ENCODE measurements around the gene CAMK4.

The CAMK4 gene

DNA sequence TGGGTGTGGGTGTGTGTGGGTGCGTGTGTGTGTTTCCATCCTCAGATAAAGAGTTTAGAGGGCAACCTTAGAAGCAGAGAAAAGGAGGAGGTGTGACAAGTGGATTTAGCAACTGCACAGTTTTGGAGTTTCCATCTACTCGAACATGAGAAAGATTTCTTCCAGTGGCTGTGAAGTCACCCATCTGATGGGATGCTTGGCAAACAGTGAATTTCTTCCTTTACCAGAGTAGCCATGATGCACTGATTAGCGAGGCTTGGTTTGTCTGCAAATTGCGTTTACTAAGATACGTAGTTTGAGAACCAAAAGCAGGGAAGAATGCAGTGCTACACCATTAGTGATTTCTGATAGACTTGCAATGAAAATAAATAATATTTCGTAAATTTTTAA lies 288.9 kb downstream of the CAMK4 start:
- H3K4me2 ChIP-seq (ENCODE audit: low read length), result peak overlapping the region; percentile 67
- no peaks in the 10 kb centered on the region for H3K9me3 ChIP-seq (ENCODE audit: control insufficient read depth, insufficient read depth, low read length)
- TF ChIP-seq EZH2phosphoT487 (IDR thresholded peaks at IDR 0.05; ENCODE audit: borderline replicate concordance, low read length), result no peak
- TF ChIP-seq, protein P1, sequence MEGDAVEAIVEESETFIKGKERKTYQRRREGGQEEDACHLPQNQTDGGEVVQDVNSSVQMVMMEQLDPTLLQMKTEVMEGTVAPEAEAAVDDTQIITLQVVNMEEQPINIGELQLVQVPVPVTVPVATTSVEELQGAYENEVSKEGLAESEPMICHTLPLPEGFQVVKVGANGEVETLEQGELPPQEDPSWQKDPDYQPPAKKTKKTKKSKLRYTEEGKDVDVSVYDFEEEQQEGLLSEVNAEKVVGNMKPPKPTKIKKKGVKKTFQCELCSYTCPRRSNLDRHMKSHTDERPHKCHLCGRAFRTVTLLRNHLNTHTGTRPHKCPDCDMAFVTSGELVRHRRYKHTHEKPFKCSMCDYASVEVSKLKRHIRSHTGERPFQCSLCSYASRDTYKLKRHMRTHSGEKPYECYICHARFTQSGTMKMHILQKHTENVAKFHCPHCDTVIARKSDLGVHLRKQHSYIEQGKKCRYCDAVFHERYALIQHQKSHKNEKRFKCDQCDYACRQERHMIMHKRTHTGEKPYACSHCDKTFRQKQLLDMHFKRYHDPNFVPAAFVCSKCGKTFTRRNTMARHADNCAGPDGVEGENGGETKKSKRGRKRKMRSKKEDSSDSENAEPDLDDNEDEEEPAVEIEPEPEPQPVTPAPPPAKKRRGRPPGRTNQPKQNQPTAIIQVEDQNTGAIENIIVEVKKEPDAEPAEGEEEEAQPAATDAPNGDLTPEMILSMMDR (IDR thresholded peaks at IDR 0.05; ENCODE audit: low read depth, low read length, poor library complexity, severe bottlenecking), result no peak
- no peaks in the 10 kb centered on the region for H3K9me2 ChIP-seq (replicated peaks; ENCODE audit: control insufficient read depth, low read length)
- H3K36me3 ChIP-seq (ENCODE audit: control insufficient read depth, low read length), result peaks cover 26% of the 10 kb centered on the region
- peak overlapping the region; percentile 95 for H3K4me3 ChIP-seq (ENCODE audit: low read length)
- peaks cover 12% of the 10 kb centered on the region for H4K20me1 ChIP-seq (ENCODE audit: control insufficient read depth, insufficient read depth, low read depth, low read length)
- H3K4me1 ChIP-seq (ENCODE audit: control insufficient read depth, low read length), result peaks cover 64% of the 10 kb centered on the region
- no peaks in the 10 kb centered on the region for H3K27me3 ChIP-seq (ENCODE audit: control insufficient read depth, low read length)
- peak overlapping the region; percentile 88 for H3K27ac ChIP-seq (ENCODE audit: low read depth, low read length)
- peaks cover 41% of the 10 kb centered on the region for H3K79me2 ChIP-seq (ENCODE audit: control insufficient read depth, low read length)
- H3F3A ChIP-seq (ENCODE audit: control insufficient read depth, insufficient read depth), result no peaks in the 10 kb centered on the region

- no peak overlapping the region for H3K4me2 ChIP-seq (ENCODE audit: low read length)
- TF ChIP-seq EZH2phosphoT487 (IDR thresholded peaks at IDR 0.05; ENCODE audit: borderline replicate concordance, low read length), result no peak
- TF ChIP-seq, protein P1 (IDR thresholded peaks at IDR 0.05; ENCODE audit: low read depth, low read length, poor library complexity, severe bottlenecking), result no peak
- no peak overlapping the region for H3K27ac ChIP-seq (ENCODE audit: low read depth, low read length)
Measured at GRCh38 chr5:111514087-111514486, 289.9 kb downstream of the CAMK4 start.

DNA sequence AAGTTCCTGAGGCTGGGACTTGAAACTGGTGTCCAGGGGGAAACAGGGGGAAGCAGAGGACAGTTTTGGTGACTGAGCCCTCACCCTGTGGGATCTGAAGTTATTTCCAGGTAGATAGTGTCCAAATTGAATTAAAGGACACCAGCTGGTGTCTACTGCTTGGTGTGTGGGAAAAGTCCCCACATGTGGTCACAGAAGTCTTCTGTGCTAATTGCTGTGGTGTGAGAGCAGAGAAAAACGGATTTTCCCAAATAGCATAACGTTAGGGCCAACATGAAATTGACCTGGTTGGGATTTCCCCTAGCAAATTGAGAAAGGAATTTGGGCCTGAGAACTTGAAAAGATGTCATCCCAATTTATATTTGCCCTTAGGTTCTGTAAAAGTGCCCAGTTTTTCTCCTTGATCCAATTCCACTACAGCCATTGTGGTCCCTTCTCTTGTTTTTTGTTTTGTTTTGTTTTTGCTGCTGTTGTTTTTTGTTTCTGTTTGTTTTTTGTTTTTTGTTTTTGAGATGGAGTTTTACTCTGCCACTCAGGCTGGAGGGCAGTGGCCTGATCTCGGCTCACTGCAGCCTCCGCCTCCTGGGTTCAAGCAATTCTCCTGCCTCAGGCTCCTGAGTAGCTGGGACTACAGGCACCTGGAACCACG lies 293.8 kb downstream of the CAMK4 start:
- Histone ChIP-seq H3K36me3 (ENCODE audit: control insufficient read depth, low read length) (no peaks in the 10 kb centered on the region), H3K4me2 (ENCODE audit: low read length) (no peak overlapping the region), H3K4me1 (ENCODE audit: control insufficient read depth, low read length) (peaks cover 33% of the 10 kb centered on the region), H3K4me3 (ENCODE audit: low read length) (no peak overlapping the region), H3K9me2 (replicated peaks; ENCODE audit: control insufficient read depth, low read length) (no peaks in the 10 kb centered on the region), H3K27ac (ENCODE audit: low read depth, low read length) (no peak overlapping the region), H3F3A (ENCODE audit: control insufficient read depth, insufficient read depth) (no peaks in the 10 kb centered on the region), H3K27me3 (ENCODE audit: control insufficient read depth, low read length) (no peaks in the 10 kb centered on the region), H3K79me2 (ENCODE audit: control insufficient read depth, low read length) (no peaks in the 10 kb centered on the region), H4K20me1 (ENCODE audit: control insufficient read depth, insufficient read depth, low read depth, low read length) (no peaks in the 10 kb centered on the region), H3K9me3 (ENCODE audit: control insufficient read depth, insufficient read depth, low read length) (no peaks in the 10 kb centered on the region)
- no peak for TF ChIP-seq EZH2phosphoT487 (IDR thresholded peaks at IDR 0.05; ENCODE audit: borderline replicate concordance, low read length)
- TF ChIP-seq, protein P1 (IDR thresholded peaks at IDR 0.05; ENCODE audit: low read depth, low read length, poor library complexity, severe bottlenecking), result no peak

More at GRCh38 chr5:111514087-111514486, 289.9 kb downstream of the CAMK4 start:
- H3F3A ChIP-seq (ENCODE audit: control insufficient read depth, insufficient read depth), result no peaks in the 10 kb centered on the region
- H3K9me2 ChIP-seq (replicated peaks; ENCODE audit: control insufficient read depth, low read length), result no peaks in the 10 kb centered on the region
- no peak overlapping the region for H3K4me3 ChIP-seq (ENCODE audit: low read length)
- H4K20me1 ChIP-seq (ENCODE audit: control insufficient read depth, insufficient read depth, low read depth, low read length), result peaks cover 4% of the 10 kb centered on the region
- H3K4me1 ChIP-seq (ENCODE audit: control insufficient read depth, low read length), result peaks cover 59% of the 10 kb centered on the region
- H3K79me2 ChIP-seq (ENCODE audit: control insufficient read depth, low read length), result peaks cover 32% of the 10 kb centered on the region
- H3K27me3 ChIP-seq (ENCODE audit: control insufficient read depth, low read length), result no peaks in the 10 kb centered on the region
- peaks cover 19% of the 10 kb centered on the region for H3K36me3 ChIP-seq (ENCODE audit: control insufficient read depth, low read length)
- no peaks in the 10 kb centered on the region for H3K9me3 ChIP-seq (ENCODE audit: control insufficient read depth, insufficient read depth, low read length)
